ENCODE measurements around the gene ATP7A. TPM values are rescaled to one million over a fixed set of nuclear protein-coding genes. Genes with fewer than 3 reads are reported as not detected.

The ATP7A gene
- total and polyA plus RNA-seq, 2 donors (not counting 3 experiments of a cell fraction or from before 2014, with no cell fraction given), result 3.1 to 8.8 TPM

DNA sequence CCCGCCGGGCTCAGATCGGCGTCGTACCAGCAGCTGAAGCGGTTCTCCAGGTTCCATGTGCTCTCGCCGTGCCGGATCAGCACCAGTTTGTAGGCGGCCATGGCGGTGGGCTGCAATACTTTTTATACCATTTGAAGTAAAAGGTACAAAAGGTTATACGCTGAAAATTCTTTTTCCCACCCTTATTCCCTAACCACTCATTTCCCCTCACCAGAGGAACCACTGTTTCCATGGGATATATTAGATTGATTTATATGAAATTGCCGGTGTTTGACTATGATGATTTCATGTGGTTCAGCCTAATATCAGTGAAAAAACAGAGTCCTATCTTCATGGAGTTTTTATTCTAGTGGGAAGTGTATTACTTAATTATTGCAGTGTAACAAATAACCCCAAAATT, 59.0 kb downstream of the ATP7A start, which contains the start of gene PGAM4:
TSS of gene PGAM4 (minus strand) at position 101 of the 400 bp plus-strand sequence. CDS start at position 101, 0 bp downstream.
- ChIA-PET POLR2A (no interaction called here), CTCF (no interaction called here)
- no peak for TF ChIP-seq POLR2AphosphoS5 (IDR thresholded peaks at IDR 0.05; ENCODE audit: insufficient read depth, low read depth, low read length)
- TF ChIP-seq, protein P1, sequence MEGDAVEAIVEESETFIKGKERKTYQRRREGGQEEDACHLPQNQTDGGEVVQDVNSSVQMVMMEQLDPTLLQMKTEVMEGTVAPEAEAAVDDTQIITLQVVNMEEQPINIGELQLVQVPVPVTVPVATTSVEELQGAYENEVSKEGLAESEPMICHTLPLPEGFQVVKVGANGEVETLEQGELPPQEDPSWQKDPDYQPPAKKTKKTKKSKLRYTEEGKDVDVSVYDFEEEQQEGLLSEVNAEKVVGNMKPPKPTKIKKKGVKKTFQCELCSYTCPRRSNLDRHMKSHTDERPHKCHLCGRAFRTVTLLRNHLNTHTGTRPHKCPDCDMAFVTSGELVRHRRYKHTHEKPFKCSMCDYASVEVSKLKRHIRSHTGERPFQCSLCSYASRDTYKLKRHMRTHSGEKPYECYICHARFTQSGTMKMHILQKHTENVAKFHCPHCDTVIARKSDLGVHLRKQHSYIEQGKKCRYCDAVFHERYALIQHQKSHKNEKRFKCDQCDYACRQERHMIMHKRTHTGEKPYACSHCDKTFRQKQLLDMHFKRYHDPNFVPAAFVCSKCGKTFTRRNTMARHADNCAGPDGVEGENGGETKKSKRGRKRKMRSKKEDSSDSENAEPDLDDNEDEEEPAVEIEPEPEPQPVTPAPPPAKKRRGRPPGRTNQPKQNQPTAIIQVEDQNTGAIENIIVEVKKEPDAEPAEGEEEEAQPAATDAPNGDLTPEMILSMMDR (IDR thresholded peaks at IDR 0.05; ENCODE audit: extremely low read depth in 1 of 2, insufficient read depth in 1 of 2, low read depth in 1 of 2, low read length in 2 of 2), result no peak
- TF ChIP-seq FOS (IDR thresholded peaks at IDR 0.05; ENCODE audit: borderline replicate concordance, insufficient read depth, low read length), result no peak
- TF ChIP-seq POLR2A (IDR thresholded peaks at IDR 0.05; ENCODE audit: low read depth, low read length), result no peak
- H2AFZ ChIP-seq (ENCODE audit: low read depth, low read length), result no peak within 1 kb of the TSS
- DNase-seq (ENCODE audit: low read depth, low spot score) (no peak), FAIRE-seq (no peak)
- H3K9me1 ChIP-seq (replicated peaks; ENCODE audit: control insufficient read depth, extremely low read depth, insufficient read depth, low read length), result no peaks in the 10 kb centered on the region
- H3K9me3 ChIP-seq (replicated peaks; ENCODE audit: control insufficient read depth, insufficient read depth, low read length), result no peaks in the 10 kb centered on the region
- no peaks in the 10 kb centered on the region for H4K20me1 ChIP-seq (replicated peaks; ENCODE audit: control insufficient read depth, extremely low read depth, insufficient read depth, low read length)
- H3K4me3 ChIP-seq (replicated peaks in 1 of 3; ENCODE audit: insufficient read depth in 1 of 3, low read depth in 1 of 3, low read length in 3 of 3), result no peak within 1 kb of the TSS
- intact Hi-C loops (cut with micrococcal nuclease) (no loop called here), dilution Hi-C loops (cut with MboI; ENCODE audit: extremely low pct_ligation_motif_present, low sequenced_read_pairs) (no loop called here)
- no peaks in the 10 kb centered on the region for H3K27me3 ChIP-seq (ENCODE audit: control insufficient read depth in 2 of 2, insufficient read depth in 2 of 2, low read length in 2 of 2)
- no peaks in the 10 kb centered on the region for H3K36me3 ChIP-seq (ENCODE audit: control insufficient read depth in 2 of 2, extremely low read depth in 1 of 2, insufficient read depth in 2 of 2, low read length in 2 of 2)
- no peaks in the 10 kb centered on the region for H3K79me2 ChIP-seq (ENCODE audit: control insufficient read depth, insufficient read depth, low read length)
- H3K9ac ChIP-seq (replicated peaks; ENCODE audit: extremely low read depth, insufficient read depth, low read length), result no peak within 1 kb of the TSS
- H3K4me1 ChIP-seq (ENCODE audit: control insufficient read depth, extremely low read depth, insufficient read depth, low read length), result no peaks in the 10 kb centered on the region
- no TSS peak for BruUV-seq (replicated peaks)
- H3K27ac ChIP-seq (ENCODE audit: insufficient read depth, low read depth, low read length), result no peak within 1 kb of the TSS
- H3K4me2 ChIP-seq (ENCODE audit: insufficient read depth, low read length), result no peak within 1 kb of the TSS

DNA sequence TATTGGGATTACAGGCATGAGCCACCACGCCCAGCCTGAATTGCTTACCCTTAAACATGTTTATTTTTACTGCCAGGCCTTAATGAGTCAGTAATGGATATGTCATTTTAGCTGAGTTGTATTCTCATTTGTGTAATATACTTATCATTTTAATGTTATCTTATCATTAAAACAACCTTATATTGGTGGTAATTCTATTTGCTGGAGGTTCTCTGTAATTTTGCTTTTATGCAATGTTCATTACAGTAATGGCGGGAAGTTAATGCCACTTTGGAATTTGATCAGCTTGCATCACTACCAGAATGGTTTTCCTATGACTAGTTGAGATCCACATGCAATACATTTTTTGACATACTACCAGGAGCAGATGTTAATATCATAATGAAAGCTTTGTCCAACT, 65.3 kb downstream of the ATP7A start:
- H3K9me1 ChIP-seq (replicated peaks; ENCODE audit: control insufficient read depth, extremely low read depth, insufficient read depth, low read length), result no peaks in the 10 kb centered on the region
- no peaks in the 10 kb centered on the region for H3K36me3 ChIP-seq (ENCODE audit: control insufficient read depth in 2 of 2, extremely low read depth in 1 of 2, insufficient read depth in 2 of 2, low read length in 2 of 2)
- intact Hi-C loops (cut with micrococcal nuclease) (no loop called here), dilution Hi-C loops (cut with MboI; ENCODE audit: extremely low pct_ligation_motif_present, low sequenced_read_pairs) (no loop called here)
- DNase-seq (ENCODE audit: low read depth, low spot score) (no peak), FAIRE-seq (no peak)
- no peaks in the 10 kb centered on the region for H4K20me1 ChIP-seq (replicated peaks; ENCODE audit: control insufficient read depth, extremely low read depth, insufficient read depth, low read length)
- no peak overlapping the region for H3K4me2 ChIP-seq (ENCODE audit: insufficient read depth, low read length)
- H3K27ac ChIP-seq (ENCODE audit: insufficient read depth, low read depth, low read length), result no peak overlapping the region
- POLR2A ChIA-PET, result no interaction called here
- no peak overlapping the region for H3K9ac ChIP-seq (replicated peaks; ENCODE audit: extremely low read depth, insufficient read depth, low read length)
- TF ChIP-seq, protein P1 (IDR thresholded peaks at IDR 0.05; ENCODE audit: extremely low read depth in 1 of 2, insufficient read depth in 1 of 2, low read depth in 1 of 2, low read length in 2 of 2), result no peak
- TF ChIP-seq GATA2 (IDR thresholded peaks at IDR 0.05; ENCODE audit: insufficient read depth, insufficient read length, low read depth, low read length) (no peak), EZH2 (IDR thresholded peaks at IDR 0.05; ENCODE audit: borderline replicate concordance, low read depth, low read length, severe bottlenecking) (no peak), POLR2A (IDR thresholded peaks at IDR 0.05; ENCODE audit: low read depth, low read length) (no peak), POLR2AphosphoS5 (IDR thresholded peaks at IDR 0.05; ENCODE audit: insufficient read depth, low read depth, low read length) (no peak), MYC (IDR thresholded peaks at IDR 0.05; ENCODE audit: low read depth, low read length) (no peak)
- TF ChIP-seq, protein P2, sequence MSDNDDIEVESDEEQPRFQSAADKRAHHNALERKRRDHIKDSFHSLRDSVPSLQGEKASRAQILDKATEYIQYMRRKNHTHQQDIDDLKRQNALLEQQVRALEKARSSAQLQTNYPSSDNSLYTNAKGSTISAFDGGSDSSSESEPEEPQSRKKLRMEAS (IDR thresholded peaks at IDR 0.05; ENCODE audit: insufficient read depth, insufficient read length), result no peak
- H3K27me3 ChIP-seq (ENCODE audit: control insufficient read depth in 2 of 2, insufficient read depth in 2 of 2, low read length in 2 of 2), result no peaks in the 10 kb centered on the region
- no peaks in the 10 kb centered on the region for H3K4me1 ChIP-seq (ENCODE audit: control insufficient read depth, extremely low read depth, insufficient read depth, low read length)
- no peak overlapping the region for H3K4me3 ChIP-seq (replicated peaks in 1 of 3; ENCODE audit: insufficient read depth in 1 of 3, low read depth in 1 of 3, low read length in 3 of 3)
- BruUV-seq (replicated peaks), result no TSS peak
- CTCF ChIA-PET, result no interaction called here
- H3K79me2 ChIP-seq (ENCODE audit: control insufficient read depth, insufficient read depth, low read length), result no peaks in the 10 kb centered on the region
- H2AFZ ChIP-seq (ENCODE audit: low read depth, low read length), result no peak overlapping the region
- H3K9me3 ChIP-seq (replicated peaks; ENCODE audit: control insufficient read depth, insufficient read depth, low read length), result no peaks in the 10 kb centered on the region
